VCaP (cell line): Measurements from ENCODE around the gene NCKAP5.

Experiments
- H3K27ac ChIP-seq: fragments of 450-650 bp; 2 replicates; pipeline ENCODE4 v1.5.1; 2017
- CTCF ChIP-seq: fragments of 450-650 bp; conservative IDR thresholded peaks from 2 replicates; pipeline ENCODE4 v1.5.1; 2017; ENCODE audit warnings: mild to moderate bottlenecking, moderate library complexity

NCKAP5 gene

GRCh38 chr2:132774189-132774588, 794.1 kb downstream of the NCKAP5 start:
- no peak overlapping the region for H3K27ac ChIP-seq
- TF ChIP-seq CTCF, result no peak

GRCh38 chr2:132773331-132773730, 794.9 kb downstream of the NCKAP5 start:
- H3K27ac ChIP-seq, result no peak overlapping the region
- TF ChIP-seq CTCF, result no peak

GRCh38 chr2:132772340-132772739, 795.9 kb downstream of the NCKAP5 start:
- H3K27ac ChIP-seq, result no peak overlapping the region
- no peak for TF ChIP-seq CTCF

- no peak for TF ChIP-seq CTCF
- no peak overlapping the region for H3K27ac ChIP-seq
Observed at GRCh38 chr2:132766573-132766972, 801.7 kb downstream of the NCKAP5 start.

GRCh38 chr2:132761437-132761836, 806.8 kb downstream of the NCKAP5 start:
- H3K27ac ChIP-seq, result no peak overlapping the region
- TF ChIP-seq CTCF, result no peak

GRCh38 chr2:132760971-132761370, 807.3 kb downstream of the NCKAP5 start:
- TF ChIP-seq CTCF, result no peak
- no peak overlapping the region for H3K27ac ChIP-seq

- H3K27ac ChIP-seq, result no peak overlapping the region
- TF ChIP-seq CTCF, result no peak
Observed at GRCh38 chr2:132760405-132760804, 807.9 kb downstream of the NCKAP5 start.

GRCh38 chr2:132758995-132759394, 809.3 kb downstream of the NCKAP5 start:
- TF ChIP-seq CTCF, result no peak
- H3K27ac ChIP-seq, result no peak overlapping the region
